HG03460 (cell line): Measurements from ENCODE around the gene CHSY3.
A peak's percentile ranks its signal among the peaks of the same experiment; 100 is the strongest.

Experiments
- ATAC-seq: cut with Tn5 transposase; IDR thresholded peaks from one replicate; pipeline ENCODE4 v1.9.1; 2021; ENCODE audit not compliant: unreplicated experiment

CHSY3 gene

GRCh38 chr5:130090569-130091270 is 186.5 kb downstream of the CHSY3 start:
- ATAC-seq, result no peak

GRCh38 chr5:130092991-130093390 is 188.7 kb downstream of the CHSY3 start:
- no peak for ATAC-seq

- ATAC-seq, result no peak
Observed at GRCh38 chr5:130096483-130096882, 192.2 kb downstream of the CHSY3 start.

- no peak for ATAC-seq
Observed at GRCh38 chr5:130099008-130099407, 194.7 kb downstream of the CHSY3 start.

- no peak for ATAC-seq
Observed at GRCh38 chr5:130102375-130102774, 198.1 kb downstream of the CHSY3 start.

GRCh38 chr5:130102960-130103359 is 198.7 kb downstream of the CHSY3 start:
- no peak for ATAC-seq

GRCh38 chr5:130104895-130105688 is 200.8 kb downstream of the CHSY3 start:
- no peak for ATAC-seq

GRCh38 chr5:130106480-130106879 is 202.2 kb downstream of the CHSY3 start:
- ATAC-seq, result no peak

- peak; percentile 47 for ATAC-seq
Observed at GRCh38 chr5:130109152-130109551, 204.9 kb downstream of the CHSY3 start.

GRCh38 chr5:130110328-130110727 is 206.1 kb downstream of the CHSY3 start:
- no peak for ATAC-seq

GRCh38 chr5:130111746-130112145 is 207.5 kb downstream of the CHSY3 start:
- ATAC-seq, result no peak

- peak; percentile 72 for ATAC-seq
Observed at GRCh38 chr5:130112246-130112645, 208.0 kb downstream of the CHSY3 start.

- no peak for ATAC-seq
Observed at GRCh38 chr5:130115686-130116085, 211.4 kb downstream of the CHSY3 start.

GRCh38 chr5:130116462-130116861 is 212.2 kb downstream of the CHSY3 start:
- ATAC-seq, result no peak

- ATAC-seq, result no peak
Observed at GRCh38 chr5:130116972-130117371, 212.7 kb downstream of the CHSY3 start.

GRCh38 chr5:130126746-130127145 is 222.5 kb downstream of the CHSY3 start:
- no peak for ATAC-seq

GRCh38 chr5:130135506-130135905 is 231.2 kb downstream of the CHSY3 start:
- ATAC-seq, result no peak

GRCh38 chr5:130136300-130136699 is 232.0 kb downstream of the CHSY3 start:
- ATAC-seq, result no peak

- ATAC-seq, result no peak
Observed at GRCh38 chr5:130137681-130138080, 233.4 kb downstream of the CHSY3 start.

- no peak for ATAC-seq
Observed at GRCh38 chr5:130138406-130139045, 234.3 kb downstream of the CHSY3 start.

GRCh38 chr5:130141659-130142320 is 237.5 kb downstream of the CHSY3 start:
- ATAC-seq, result peak; percentile 69
